Stimulated activated CD4-positive, alpha-beta T cell treated with anti-CD3 and anti-CD28 coated beads, Interleukin-2, amount 100 ng/mL, for 24 hours (primary cell): ENCODE measurements around the gene ROPN1L.
"Not testable (repeated sequence)": the region's sequence is repeated elsewhere in the genome, so short reads cannot be mapped to it uniquely, and the experiment has no call there.

Source experiments
- DNase-seq, 2 donors: peaks; one replicate each; pipeline ENCODE4 v3.0.0-alpha.2; 2020

The ROPN1L gene

DNA sequence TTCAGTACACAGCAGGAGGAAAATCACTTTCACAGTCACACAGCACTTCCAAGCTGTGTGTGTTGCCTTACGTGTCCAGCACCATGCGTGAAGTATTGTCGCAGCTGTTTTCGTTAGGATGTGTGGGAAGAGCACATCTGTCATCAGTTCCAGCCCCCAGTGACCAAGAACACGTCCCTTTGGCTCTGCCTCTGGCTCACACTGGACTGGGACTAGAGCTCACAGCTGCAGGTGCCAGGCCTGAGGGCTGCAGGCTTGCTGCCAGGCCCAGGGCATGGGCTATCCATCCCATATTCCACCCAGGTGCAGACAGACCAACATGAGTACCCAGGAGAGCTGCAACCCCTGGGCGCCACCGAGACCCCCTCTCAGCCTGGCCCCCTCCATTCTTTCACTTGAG is 61.6 kb downstream of the ROPN1L start:
- no peak for DNase-seq

DNA sequence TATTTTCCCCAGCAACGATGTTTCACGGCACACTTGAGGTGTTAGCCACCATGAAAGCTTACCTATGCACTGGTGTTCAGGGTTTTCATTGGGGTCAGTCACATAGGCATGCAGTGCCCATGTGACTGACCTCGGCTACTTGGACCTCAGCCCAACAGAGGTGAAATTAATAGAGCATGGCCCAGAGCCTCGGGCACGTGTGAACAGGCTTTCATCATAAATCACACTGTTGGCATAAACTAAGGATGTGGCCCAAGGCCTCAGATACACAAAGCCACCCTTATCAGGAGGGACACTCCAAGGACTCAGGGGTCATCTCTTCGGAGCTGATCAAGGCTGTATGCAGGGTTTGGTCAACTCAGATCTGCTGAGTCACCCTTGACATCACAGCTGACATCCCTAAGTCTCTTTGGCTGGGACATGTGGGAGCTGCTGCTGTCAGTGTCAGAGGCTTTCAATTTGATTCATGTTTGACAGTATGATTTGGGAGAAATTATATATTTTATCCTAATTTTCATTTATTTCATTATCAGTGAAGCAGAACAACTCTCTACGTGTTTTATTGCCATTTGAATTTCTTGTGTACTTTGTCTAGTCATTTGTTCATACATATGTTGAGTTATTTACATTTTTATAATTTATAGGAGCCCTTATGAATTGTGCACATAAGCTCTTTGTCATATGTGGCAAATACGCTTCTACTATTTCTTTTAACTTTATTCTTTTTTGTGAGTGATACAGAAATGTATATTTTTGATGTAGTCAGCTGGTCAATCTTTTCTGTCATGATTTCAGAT is 62.5 kb downstream of the ROPN1L start:
- DNase-seq = no peak

DNA sequence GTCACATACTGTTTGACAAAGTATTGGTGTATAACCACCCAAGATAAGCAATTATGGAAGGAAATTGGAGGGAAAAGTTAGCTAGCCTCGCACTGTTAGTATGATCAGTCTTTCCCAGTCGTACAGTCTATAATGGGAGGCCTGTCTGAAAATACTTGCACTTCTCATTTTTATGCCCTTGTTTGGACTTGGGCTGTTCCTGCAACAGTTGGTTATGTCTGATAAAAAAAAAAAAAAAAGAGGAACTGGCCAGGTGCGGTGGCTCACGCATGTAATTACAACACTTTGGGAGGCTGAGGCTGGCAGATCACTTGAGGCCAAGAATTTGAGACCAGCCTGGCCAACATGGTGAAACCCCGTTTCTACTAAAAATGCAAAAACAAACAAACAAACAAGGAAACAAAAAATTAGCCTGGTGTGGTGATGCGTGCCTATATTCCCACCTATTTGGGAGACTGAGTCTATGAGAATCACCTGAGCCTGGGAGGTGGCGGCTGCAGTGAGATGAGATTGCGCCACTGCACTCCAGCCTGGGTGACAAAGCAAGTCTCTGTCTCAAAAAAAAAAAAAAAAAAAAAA is 63.9 kb downstream of the ROPN1L start:
- no peak for DNase-seq

DNA sequence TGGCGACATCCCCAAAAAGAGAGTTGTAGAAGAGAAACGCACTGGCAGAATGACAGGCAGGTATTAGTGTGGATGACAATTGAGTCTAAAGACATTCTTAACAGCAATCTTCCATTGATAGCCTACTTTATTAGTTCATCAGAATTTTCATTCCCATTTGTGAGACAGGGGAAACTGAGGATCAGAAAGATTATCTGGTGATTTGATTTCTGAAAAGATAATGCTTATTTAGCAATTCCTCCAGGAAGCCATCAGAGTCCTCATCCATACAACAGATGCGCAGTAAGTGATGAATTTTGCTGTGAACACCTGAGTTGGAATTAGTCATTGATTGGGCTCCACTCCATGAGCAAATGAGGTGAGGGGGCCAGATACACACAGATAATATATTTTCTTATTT is 64.9 kb downstream of the ROPN1L start:
- no peak for DNase-seq

DNA sequence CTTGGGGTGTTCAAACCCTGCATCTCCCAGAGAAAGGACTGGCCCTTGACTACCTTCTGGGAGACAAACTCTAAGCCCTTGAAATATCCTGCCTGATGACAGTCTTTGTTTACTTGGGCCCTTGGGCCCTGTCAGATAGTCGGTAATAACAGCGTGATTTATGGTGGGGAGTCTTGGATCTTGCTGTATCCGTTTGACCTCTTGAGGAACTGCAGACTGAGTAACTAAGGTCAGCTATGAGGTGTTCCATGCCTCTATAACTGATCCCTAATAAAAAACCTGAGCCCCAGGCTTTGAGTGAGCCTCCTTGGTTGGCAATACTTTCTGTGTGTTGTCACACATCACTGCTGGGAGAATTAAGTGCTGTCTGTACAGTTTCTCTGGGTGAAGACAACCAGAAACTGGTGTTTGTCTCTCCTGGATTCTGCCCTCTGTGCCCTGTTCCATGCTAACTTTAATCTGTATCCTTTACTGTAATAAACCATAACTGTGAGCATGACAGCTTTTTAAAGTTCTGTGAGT is 66.0 kb downstream of the ROPN1L start:
- no peak for DNase-seq

GRCh38 chr5:10509575-10509974 is 67.9 kb downstream of the ROPN1L start:
- DNase-seq = no peak

DNA sequence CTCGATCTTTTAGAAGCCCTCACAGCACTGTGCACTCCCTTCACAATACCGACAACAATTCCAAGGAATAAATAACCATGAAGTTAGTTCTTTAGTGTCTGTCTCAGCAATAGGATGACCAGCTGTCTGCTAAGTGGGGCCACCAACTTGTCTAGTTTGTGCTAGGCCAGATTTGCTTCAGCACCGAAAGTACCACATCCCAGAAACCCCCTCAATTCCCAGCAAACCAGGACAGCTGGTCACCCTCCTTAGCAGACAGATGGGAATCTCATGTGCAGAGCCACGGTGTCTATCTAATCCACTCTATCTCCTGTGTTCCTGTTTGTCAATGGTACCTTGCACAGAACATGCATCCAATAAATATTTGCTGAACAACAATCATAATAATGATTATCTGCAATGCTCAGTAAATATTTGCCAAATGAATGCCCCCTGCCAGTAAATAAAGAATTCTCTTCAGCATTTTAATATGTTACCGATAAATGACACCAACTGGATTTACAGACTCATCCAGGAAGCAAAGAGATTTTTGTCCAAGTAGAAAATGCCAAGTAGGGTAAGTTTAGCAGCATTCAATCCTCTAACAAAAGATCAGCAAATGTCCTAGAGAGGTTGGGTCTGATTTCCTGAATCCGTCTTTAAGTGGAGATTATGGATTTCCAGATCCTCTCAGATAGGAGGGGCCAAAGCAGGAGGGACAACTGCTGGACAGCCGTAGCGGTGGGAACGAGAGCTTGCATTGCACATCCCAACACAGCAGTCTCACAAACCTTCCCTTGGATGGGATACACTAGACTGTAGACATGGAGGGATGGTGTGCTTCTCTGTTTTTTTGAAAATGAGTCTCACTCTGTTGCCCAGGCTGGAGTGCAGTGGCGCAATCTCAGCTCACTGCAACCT is 70.3 kb downstream of the ROPN1L start:
- no peak for DNase-seq

DNA sequence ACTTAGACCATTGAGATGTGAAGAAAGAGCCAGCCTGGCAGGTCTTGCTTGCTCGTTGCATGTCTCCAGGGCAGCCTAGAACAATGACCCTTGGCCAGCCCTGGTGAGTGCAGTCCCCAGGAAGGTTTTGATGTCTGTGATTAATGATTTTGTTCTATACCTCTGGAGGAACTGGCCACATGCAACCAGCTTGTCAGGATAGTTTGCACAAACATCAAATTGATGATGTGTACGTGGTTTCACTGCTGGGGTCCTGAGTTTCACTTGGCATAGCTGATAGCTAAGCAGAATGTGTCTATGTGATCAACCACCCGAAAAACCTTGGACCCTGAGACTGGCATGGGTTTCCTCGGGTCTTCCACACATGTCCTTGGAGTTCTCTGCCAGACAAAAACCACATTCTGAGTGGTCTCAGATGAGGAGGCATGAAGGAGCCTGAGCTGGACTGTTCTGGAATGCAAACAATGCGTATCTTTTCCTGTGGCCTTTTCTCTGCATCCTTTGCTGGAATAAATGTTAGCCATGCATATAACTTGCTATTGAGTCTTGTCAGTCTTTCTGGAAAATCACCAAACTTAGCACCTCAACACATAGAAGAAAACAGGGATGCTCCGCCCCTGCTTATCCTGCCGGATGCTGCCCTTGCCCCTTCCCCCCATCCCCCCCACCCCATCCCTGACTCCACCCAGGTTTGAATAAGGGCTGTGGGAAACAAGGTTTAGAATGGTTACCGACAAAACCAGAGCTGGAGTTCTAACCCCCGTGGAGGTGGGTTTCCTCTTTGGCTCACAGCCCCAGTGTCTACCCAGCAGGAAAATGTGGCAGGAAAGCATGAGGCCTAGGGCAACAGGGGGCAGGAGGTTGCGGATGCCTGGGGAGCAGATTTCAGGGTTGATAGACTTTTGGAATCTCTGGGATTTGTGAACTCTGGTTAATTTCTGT is 72.1 kb downstream of the ROPN1L start:
- DNase-seq = no peak

GRCh38 chr5:10514572-10514971 is 72.9 kb downstream of the ROPN1L start:
- not testable (repeated sequence) for DNase-seq
